NT2/D1 (cell line): Measurements from ENCODE around the gene FER1L5.

Source experiments
- DNase-seq: peaks from one replicate; pipeline ENCODE4 v3.0.0-alpha.2; 2011; ENCODE audit warnings: low read depth, low spot score
- H3K27me3 ChIP-seq: 2 replicates; pipeline ENCODE4 v1.6.0; 2011; ENCODE audit warnings: mild to moderate bottlenecking; ENCODE audit not compliant: insufficient read length, insufficient read depth
- H3K36me3 ChIP-seq: 2 replicates; pipeline ENCODE4 v1.6.1; 2011; ENCODE audit warnings: mild to moderate bottlenecking, low read length, mixed read lengths; ENCODE audit not compliant: insufficient read depth, insufficient read length
- H3K4me1 ChIP-seq: 2 replicates; pipeline ENCODE4 v1.5.1; 2011; ENCODE audit not compliant: insufficient read depth, insufficient read length
- H3K4me3 ChIP-seq: 2 replicates; pipeline ENCODE4 v1.5.1; 2011; ENCODE audit warnings: low read depth; ENCODE audit not compliant: insufficient read length
- H3K9ac ChIP-seq: 2 replicates; pipeline ENCODE4 v1.6.0; 2011; ENCODE audit warnings: low read depth; ENCODE audit not compliant: insufficient read length
- H3K9me3 ChIP-seq: 2 replicates; pipeline ENCODE4 v1.5.1; 2011; ENCODE audit warnings: mild to moderate bottlenecking, low read length; ENCODE audit not compliant: insufficient read depth
- SUZ12 ChIP-seq: IDR thresholded peaks from 2 replicates; pipeline ENCODE4 v1.6.1; 2011; ENCODE audit not compliant: insufficient read length, insufficient read depth; ENCODE audit errors: extremely low read depth
- YY1 ChIP-seq: IDR thresholded peaks from 2 replicates; pipeline ENCODE4 v1.6.1; 2011; ENCODE audit not compliant: insufficient read length, insufficient read depth
- ZNF274 ChIP-seq: IDR thresholded peaks from 2 replicates; pipeline ENCODE4 v1.6.1; 2011; ENCODE audit warnings: mild to moderate bottlenecking, low read depth, low read length

Gene FER1L5

GRCh38 chr2:96702098-96702785 lies 59.7 kb downstream of the FER1L5 start:
- no peak for DNase-seq
- Histone ChIP-seq H3K4me3 (no peak overlapping the region), H3K27me3 (no peaks in the 10 kb centered on the region), H3K9ac (no peak overlapping the region), H3K36me3 (peaks cover 62% of the 10 kb centered on the region), H3K9me3 (no peaks in the 10 kb centered on the region), H3K4me1 (no peaks in the 10 kb centered on the region)
- no peak for TF ChIP-seq YY1
- no peak for TF ChIP-seq SUZ12
- TF ChIP-seq ZNF274 = no peak

- Histone ChIP-seq H3K9me3 (no peaks in the 10 kb centered on the region), H3K27me3 (no peaks in the 10 kb centered on the region)
Measured at GRCh38 chr2:96703021-96703751, 60.6 kb downstream of the FER1L5 start.

GRCh38 chr2:96710985-96711384 lies 68.4 kb downstream of the FER1L5 start:
- Histone ChIP-seq H3K9me3 (peaks cover 8% of the 10 kb centered on the region; the same call in 1 of the 2 replicates), H3K9ac (no peak overlapping the region), H3K36me3 (peaks cover 73% of the 10 kb centered on the region), H3K27me3 (no peaks in the 10 kb centered on the region), H3K4me1 (no peaks in the 10 kb centered on the region), H3K4me3 (no peak overlapping the region)
- TF ChIP-seq ZNF274 (no peak), YY1 (no peak), SUZ12 (no peak)
- DNase-seq = no peak

More at GRCh38 chr2:96703021-96703751, 60.6 kb downstream of the FER1L5 start:
- no peak overlapping the region for H3K4me3 ChIP-seq
- peaks cover 72% of the 10 kb centered on the region for H3K36me3 ChIP-seq
- no peaks in the 10 kb centered on the region for H3K4me1 ChIP-seq
- H3K9ac ChIP-seq = no peak overlapping the region
- TF ChIP-seq ZNF274 (no peak), SUZ12 (no peak), YY1 (no peak)
- no peak for DNase-seq

GRCh38 chr2:96715658-96716057 lies 73.1 kb downstream of the FER1L5 start:
- Histone ChIP-seq H3K4me1 (no peaks in the 10 kb centered on the region), H3K9ac (no peak overlapping the region), H3K36me3 (peaks cover 62% of the 10 kb centered on the region), H3K9me3 (no peaks in the 10 kb centered on the region), H3K4me3 (no peak overlapping the region), H3K27me3 (no peaks in the 10 kb centered on the region)
- no peak for DNase-seq
- TF ChIP-seq YY1 (no peak), SUZ12 (no peak), ZNF274 (no peak)

GRCh38 chr2:96716388-96716787 lies 73.8 kb downstream of the FER1L5 start:
- Histone ChIP-seq H3K9ac (no peak overlapping the region), H3K36me3 (peaks cover 62% of the 10 kb centered on the region), H3K4me3 (no peak overlapping the region), H3K9me3 (no peaks in the 10 kb centered on the region), H3K4me1 (no peaks in the 10 kb centered on the region), H3K27me3 (no peaks in the 10 kb centered on the region)
- no peak for DNase-seq
- no peak for TF ChIP-seq ZNF274

GRCh38 chr2:96726131-96726530 lies 83.6 kb downstream of the FER1L5 start:
- H3K4me3 ChIP-seq = no peak overlapping the region
- H3K27me3 ChIP-seq = no peaks in the 10 kb centered on the region
- TF ChIP-seq YY1 = no peak
- TF ChIP-seq SUZ12 = no peak
- no peak for TF ChIP-seq ZNF274
- no peak for DNase-seq
- peaks cover 72% of the 10 kb centered on the region for H3K36me3 ChIP-seq
- no peaks in the 10 kb centered on the region for H3K4me1 ChIP-seq
- no peak overlapping the region for H3K9ac ChIP-seq
- H3K9me3 ChIP-seq = no peaks in the 10 kb centered on the region

- peaks cover 73% of the 10 kb centered on the region for H3K36me3 ChIP-seq
- H3K4me1 ChIP-seq = no peaks in the 10 kb centered on the region
Measured at GRCh38 chr2:96727431-96727830, 84.9 kb downstream of the FER1L5 start.

More at GRCh38 chr2:96727431-96727830, 84.9 kb downstream of the FER1L5 start:
- Histone ChIP-seq H3K9me3 (no peaks in the 10 kb centered on the region), H3K4me3 (no peak overlapping the region), H3K9ac (no peak overlapping the region), H3K27me3 (no peaks in the 10 kb centered on the region)
- DNase-seq = no peak
- TF ChIP-seq SUZ12 = no peak
- no peak for TF ChIP-seq YY1
- no peak for TF ChIP-seq ZNF274
